Endodermal cell (in vitro differentiated cells): Measurements from ENCODE around the gene TLE6. TPM values are rescaled to one million over a fixed set of nuclear protein-coding genes. Genes with fewer than 3 reads are reported as not detected.
A peak's percentile ranks its signal among the peaks of the same experiment; 100 is the strongest.

Experiments used
- DNase-seq: peaks from one replicate; pipeline ENCODE4 v3.0.0-alpha.2; 2017
- H3K27ac ChIP-seq: 2 replicates; pipeline ENCODE4 v1.5.1; 2013; ENCODE audit warnings: mild to moderate bottlenecking, low read depth, low read length, moderate library complexity
- H3K27me3 ChIP-seq: 2 replicates; pipeline ENCODE4 v1.6.1; 2013; ENCODE audit warnings: mild to moderate bottlenecking, low read length, moderate library complexity; ENCODE audit not compliant: insufficient read depth, control insufficient read depth, poor library complexity, severe bottlenecking
- H3K36me3 ChIP-seq: 2 replicates; pipeline ENCODE4 v1.7.0; 2013; ENCODE audit warnings: mild to moderate bottlenecking, low read length, moderate library complexity; ENCODE audit not compliant: control insufficient read depth, insufficient read depth
- H3K4me1 ChIP-seq: one replicate; pipeline ENCODE4 v1.7.0; 2013; ENCODE audit warnings: low read length; ENCODE audit not compliant: control insufficient read depth, insufficient read depth
- H3K4me3 ChIP-seq: 2 replicates; pipeline ENCODE4 v1.5.1; 2013; ENCODE audit warnings: mild to moderate bottlenecking, low read length, moderate library complexity
- H3K9ac ChIP-seq: 2 replicates; pipeline ENCODE4 v1.6.1; 2013; ENCODE audit warnings: mild to moderate bottlenecking, low read length, moderate library complexity; ENCODE audit not compliant: poor library complexity, severe bottlenecking; ENCODE audit errors: extremely low read depth
- H3K9me3 ChIP-seq: 2 replicates; pipeline ENCODE4 v1.6.1; 2013; ENCODE audit warnings: mild to moderate bottlenecking, low read length, moderate library complexity; ENCODE audit not compliant: control insufficient read depth
- H3K27ac Mint-ChIP-seq: 2 replicates; pipeline ENCODE4 v1.8.0; 2020; ENCODE audit warnings: mixed read lengths
- H3K27me3 Mint-ChIP-seq: 2 replicates; pipeline ENCODE4 v1.8.0; 2021; ENCODE audit warnings: mild to moderate bottlenecking, mixed read lengths; ENCODE audit not compliant: insufficient read depth
- H3K36me3 Mint-ChIP-seq: 2 replicates; pipeline ENCODE4 v1.8.0; 2020; ENCODE audit warnings: low read depth, mixed read lengths
- H3K4me1 Mint-ChIP-seq: 2 replicates; pipeline ENCODE4 v1.8.0; 2020; ENCODE audit warnings: mixed read lengths
- H3K4me3 Mint-ChIP-seq: 2 replicates; pipeline ENCODE4 v1.8.0; 2020; ENCODE audit warnings: mild to moderate bottlenecking, moderate library complexity, mixed read lengths
- H3K9me3 Mint-ChIP-seq: 2 replicates; pipeline ENCODE4 v1.8.0; 2020; ENCODE audit warnings: mild to moderate bottlenecking, mixed read lengths
- CTCF ChIP-seq: fragments of 200-600 bp; sonication (generic); conservative IDR thresholded peaks from 2 replicates; pipeline ENCODE4 v1.5.0; 2021; ENCODE audit warnings: antibody characterized with exemption, mild to moderate bottlenecking
- WGBS, 2 experiments: methylation state at CpG; one replicate each; pipeline versions ENCODE4 v1.1.5 to v1.1.7; 2013; ENCODE audit warnings: missing lambda C conversion rate in 2 of 2, mixed read lengths in 1 of 2; ENCODE audit not compliant: insufficient coverage in 1 of 2, insufficient read length in 1 of 2; 5-methylcytosine and 5-hydroxymethylcytosine counted together
- total RNA-seq, 2 donors: library from RNA; stranded (reverse); fragmentation: NEBNext Ultra II Directional in 1 of 2; extraction: Animal tissue kit (Norgen Biotek cat#: 25700) in 1 of 2; gene quantifications; 2 replicates in 1 of 2; 3 replicates in 1 of 2; pipeline ENCODE4 v1.2.1, GENCODE V29; 2021

The TLE6 gene
- total RNA-seq, 2 donors from 2014 or later, result 13.7 to 17.3 TPM

- peak overlapping the region; percentile 81 for H3K4me3 ChIP-seq
- peak overlapping the region; percentile 77 for H3K9ac ChIP-seq
- H3K27ac ChIP-seq, result no peak overlapping the region
- DNase-seq, result no peak
- H3K4me1 ChIP-seq, result no peaks in the 10 kb centered on the region
- H3K9me3 ChIP-seq, result no peaks in the 10 kb centered on the region
- H3K4me3 Mint-ChIP-seq, result peak overlapping the region; percentile 73
- H3K36me3 Mint-ChIP-seq, result peaks cover 4% of the 10 kb centered on the region
- no peaks in the 10 kb centered on the region for H3K27me3 Mint-ChIP-seq
- no peaks in the 10 kb centered on the region for H3K27me3 ChIP-seq
- no peak overlapping the region for H3K27ac Mint-ChIP-seq
- H3K9me3 Mint-ChIP-seq, result peaks cover 3% of the 10 kb centered on the region
- H3K4me1 Mint-ChIP-seq, result peaks cover 11% of the 10 kb centered on the region
- no peaks in the 10 kb centered on the region for H3K36me3 ChIP-seq
- TF ChIP-seq CTCF, result no peak
- 67 to 84% methylated on average over 12 to 17 of the region's 17 CpGs for WGBS, 2 experiments
Observed at GRCh38 chr19:2945575-2946184, 31.7 kb upstream of the TLE6 start.

- H3K4me3 ChIP-seq, result peak overlapping the region; percentile 93
- H3K27me3 Mint-ChIP-seq, result no peaks in the 10 kb centered on the region
- no peak overlapping the region for H3K27ac ChIP-seq
- peaks cover 2% of the 10 kb centered on the region for H3K9me3 Mint-ChIP-seq
- H3K4me3 Mint-ChIP-seq, result peak overlapping the region; percentile 98
- H3K27me3 ChIP-seq, result no peaks in the 10 kb centered on the region
- peak overlapping the region; percentile 98 for H3K27ac Mint-ChIP-seq
- 7 to 24% methylated on average over 7 to 11 of the region's 11 CpGs for WGBS, 2 experiments
- no peaks in the 10 kb centered on the region for H3K36me3 Mint-ChIP-seq
- H3K36me3 ChIP-seq, result no peaks in the 10 kb centered on the region
- DNase-seq, result no peak
- no peak for TF ChIP-seq CTCF
- peak overlapping the region; percentile 94 for H3K9ac ChIP-seq
- H3K4me1 Mint-ChIP-seq, result peaks cover 11% of the 10 kb centered on the region
- H3K9me3 ChIP-seq, result no peaks in the 10 kb centered on the region
- H3K4me1 ChIP-seq, result no peaks in the 10 kb centered on the region
Observed at GRCh38 chr19:2949939-2950285, 27.5 kb upstream of the TLE6 start.

GRCh38 chr19:2950286-2951124, 26.9 kb upstream of the TLE6 start:
- Histone ChIP-seq H3K27me3 (no peaks in the 10 kb centered on the region), H3K9ac (peak overlapping the region; percentile 94), H3K9me3 (no peaks in the 10 kb centered on the region), H3K4me1 (no peaks in the 10 kb centered on the region), H3K27ac (no peak overlapping the region), H3K36me3 (no peaks in the 10 kb centered on the region), H3K4me3 (peak overlapping the region; percentile 93)
- Mint-ChIP-seq H3K27ac (peak overlapping the region; percentile 98), H3K4me3 (peak overlapping the region; percentile 98), H3K9me3 (no peaks in the 10 kb centered on the region), H3K27me3 (no peaks in the 10 kb centered on the region), H3K36me3 (no peaks in the 10 kb centered on the region), H3K4me1 (peaks cover 11% of the 10 kb centered on the region)
- DNase-seq, result peak; percentile 100
- WGBS, 2 experiments, result 0 to 1% methylated on average over 19 to 53 of the region's 53 CpGs
- no peak for TF ChIP-seq CTCF
